ENCODE data around the gene TCF12.

- TF ChIP-seq MAX (IDR thresholded peaks at IDR 0.05): no peak
- TF ChIP-seq, protein P1, sequence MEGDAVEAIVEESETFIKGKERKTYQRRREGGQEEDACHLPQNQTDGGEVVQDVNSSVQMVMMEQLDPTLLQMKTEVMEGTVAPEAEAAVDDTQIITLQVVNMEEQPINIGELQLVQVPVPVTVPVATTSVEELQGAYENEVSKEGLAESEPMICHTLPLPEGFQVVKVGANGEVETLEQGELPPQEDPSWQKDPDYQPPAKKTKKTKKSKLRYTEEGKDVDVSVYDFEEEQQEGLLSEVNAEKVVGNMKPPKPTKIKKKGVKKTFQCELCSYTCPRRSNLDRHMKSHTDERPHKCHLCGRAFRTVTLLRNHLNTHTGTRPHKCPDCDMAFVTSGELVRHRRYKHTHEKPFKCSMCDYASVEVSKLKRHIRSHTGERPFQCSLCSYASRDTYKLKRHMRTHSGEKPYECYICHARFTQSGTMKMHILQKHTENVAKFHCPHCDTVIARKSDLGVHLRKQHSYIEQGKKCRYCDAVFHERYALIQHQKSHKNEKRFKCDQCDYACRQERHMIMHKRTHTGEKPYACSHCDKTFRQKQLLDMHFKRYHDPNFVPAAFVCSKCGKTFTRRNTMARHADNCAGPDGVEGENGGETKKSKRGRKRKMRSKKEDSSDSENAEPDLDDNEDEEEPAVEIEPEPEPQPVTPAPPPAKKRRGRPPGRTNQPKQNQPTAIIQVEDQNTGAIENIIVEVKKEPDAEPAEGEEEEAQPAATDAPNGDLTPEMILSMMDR (IDR thresholded peaks at IDR 0.05; ENCODE audit: control extremely low read depth in 1 of 3, insufficient read depth in 1 of 3, low read depth in 1 of 3, low read length in 3 of 3): no peak
Observed at GRCh38 chr15:57010724-57011123, 92.3 kb downstream of the TCF12 start.
